Testis (tissue), 3 donors: ENCODE results near the gene CLEC10A. TPM values are rescaled to one million over a fixed set of nuclear protein-coding genes. Genes with fewer than 3 reads are reported as not detected.

ENCODE experiments used
- DNase-seq: peaks from one replicate; pipeline ENCODE4 v3.0.0-alpha.2; 2019
- H3K27ac ChIP-seq, 2 donors: fragments of 200-600 bp; sonication (generic); one replicate each; pipeline ENCODE4 v1.5.1; 2019
- H3K27me3 ChIP-seq: fragments of 200-600 bp; sonication (generic); one replicate; pipeline ENCODE4 v1.5.1; 2019
- H3K36me3 ChIP-seq: fragments of 200-600 bp; sonication (generic); one replicate; pipeline ENCODE4 v1.5.1; 2017; ENCODE audit warnings: low read depth; ENCODE audit errors: missing control alignments
- H3K4me1 ChIP-seq: fragments of 200-600 bp; sonication (generic); one replicate; pipeline ENCODE4 v1.5.1; 2019
- H3K4me3 ChIP-seq, 2 donors: fragments of 200-600 bp; sonication (generic); one replicate each; pipeline ENCODE4 v1.5.1; 2017 to 2019
- H3K9me3 ChIP-seq: fragments of 200-600 bp; sonication (generic); one replicate; pipeline ENCODE4 v1.5.1; 2017
- POLR2A ChIP-seq: fragments of 450-650 bp; IDR thresholded peaks from one replicate; pipeline ENCODE4 v1.6.1; 2017; ENCODE audit warnings: antibody characterized with exemption, mild to moderate bottlenecking, moderate library complexity
- WGBS, 2 donors: methylation state at CpG; one replicate each; pipeline ENCODE4 v1.1.5; 2018; 5-methylcytosine and 5-hydroxymethylcytosine counted together
- intact Hi-C: fragments of 100-400 bp; cut with DNase I; formaldehyde crosslinking; loops from one replicate; pipeline ENCODE4 v1.15.1; 2023; ENCODE audit warnings: low total_unique reads
- polyA plus RNA-seq: library from polyadenylated mRNA; stranded (reverse); fragments of 350-450 nt; fragmentation: Illumina TruSeq; extraction: RNeasy Lipid Tissue Mini Kit (QIAGEN cat#74804); gene quantifications from one replicate; pipeline ENCODE4 v1.2.3, GENCODE V29; 2014; ENCODE audit warnings: low read depth, low replicate concordance; ENCODE audit not compliant: insufficient read depth
- total RNA-seq, 2 donors: library from RNA; depleted of rRNA; stranded (reverse); fragments of >200 nt; gene quantifications; one replicate each; pipeline ENCODE4 v1.2.3, GENCODE V29; 2016
- TF ChIP-seq, protein P1 (sequence below), 3 experiments: fragments of 450-650 bp in 2 of 3; fragments of 200-600 bp in 1 of 3; sonication (generic) in 1 of 3; IDR thresholded peaks; one replicate each; pipeline ENCODE4 v1.5.1; 2016 to 2019; ENCODE audit warnings: antibody characterized with exemption in 3 of 3, mild to moderate bottlenecking in 2 of 3, moderate library complexity in 1 of 3

Gene CLEC10A
- total and polyA plus RNA-seq, 3 donors from 2014 or later = 3.5 to 11.7 (median 3.8) TPM

DNA sequence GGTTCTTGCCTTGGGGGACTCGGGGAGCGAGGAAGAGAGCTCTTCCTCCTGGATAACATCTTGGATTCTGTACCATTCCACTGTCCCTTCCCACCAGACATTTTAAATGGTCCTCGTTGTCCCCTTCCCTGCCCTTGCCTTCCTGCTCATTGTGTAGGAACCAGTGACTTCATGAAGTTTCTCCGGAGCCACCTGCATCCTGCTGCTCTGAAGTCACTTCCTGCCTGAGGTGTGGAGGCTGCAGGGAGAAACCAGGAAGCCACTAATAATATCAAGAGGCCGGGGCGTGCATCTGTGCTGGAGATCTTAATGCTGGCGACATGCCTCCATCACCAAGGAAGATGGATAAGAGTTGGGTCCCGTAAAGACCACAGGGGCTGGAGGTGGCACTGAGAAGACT lies 50.4 kb downstream of the CLEC10A start:
- no peak for TF ChIP-seq POLR2A
- TF ChIP-seq, protein P1, sequence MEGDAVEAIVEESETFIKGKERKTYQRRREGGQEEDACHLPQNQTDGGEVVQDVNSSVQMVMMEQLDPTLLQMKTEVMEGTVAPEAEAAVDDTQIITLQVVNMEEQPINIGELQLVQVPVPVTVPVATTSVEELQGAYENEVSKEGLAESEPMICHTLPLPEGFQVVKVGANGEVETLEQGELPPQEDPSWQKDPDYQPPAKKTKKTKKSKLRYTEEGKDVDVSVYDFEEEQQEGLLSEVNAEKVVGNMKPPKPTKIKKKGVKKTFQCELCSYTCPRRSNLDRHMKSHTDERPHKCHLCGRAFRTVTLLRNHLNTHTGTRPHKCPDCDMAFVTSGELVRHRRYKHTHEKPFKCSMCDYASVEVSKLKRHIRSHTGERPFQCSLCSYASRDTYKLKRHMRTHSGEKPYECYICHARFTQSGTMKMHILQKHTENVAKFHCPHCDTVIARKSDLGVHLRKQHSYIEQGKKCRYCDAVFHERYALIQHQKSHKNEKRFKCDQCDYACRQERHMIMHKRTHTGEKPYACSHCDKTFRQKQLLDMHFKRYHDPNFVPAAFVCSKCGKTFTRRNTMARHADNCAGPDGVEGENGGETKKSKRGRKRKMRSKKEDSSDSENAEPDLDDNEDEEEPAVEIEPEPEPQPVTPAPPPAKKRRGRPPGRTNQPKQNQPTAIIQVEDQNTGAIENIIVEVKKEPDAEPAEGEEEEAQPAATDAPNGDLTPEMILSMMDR (IDR thresholded peaks at IDR 0.05) = no peak
- Histone ChIP-seq H3K27me3 (no peaks in the 10 kb centered on the region), H3K36me3 (no peaks in the 10 kb centered on the region), H3K27ac (no peak overlapping the region), H3K9me3 (no peaks in the 10 kb centered on the region), H3K4me3 (no peak overlapping the region), H3K4me1 (peaks cover 1% of the 10 kb centered on the region)
- intact Hi-C loops = no loop called here
- no peak for DNase-seq
- WGBS, 2 donors = 85 to 92% methylated on average over 7 to 8 of the region's 8 CpGs

DNA sequence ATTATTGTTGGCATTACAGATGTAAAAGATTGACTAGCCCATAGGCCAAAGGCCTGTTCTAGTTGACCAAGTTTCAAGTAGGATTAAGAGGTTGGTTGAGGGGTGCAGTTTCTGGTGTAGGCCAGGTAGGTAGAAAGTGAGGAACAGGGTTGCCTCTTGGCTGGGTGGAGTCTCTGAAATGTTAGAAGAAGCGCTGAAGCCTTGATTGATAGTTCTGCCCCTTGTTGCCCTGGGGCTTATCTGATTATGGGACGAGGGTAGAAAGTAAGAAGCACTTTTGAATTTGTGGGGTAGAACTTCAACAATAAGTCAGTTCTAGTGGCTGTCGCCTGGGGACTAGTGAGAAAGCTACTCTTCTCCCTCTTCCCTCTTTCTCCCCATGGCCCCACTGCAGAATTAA lies 51.0 kb downstream of the CLEC10A start:
- no peak for DNase-seq
- 86 to 91% methylated on average over 3 of the region's 3 CpGs for WGBS, 2 donors

DNA sequence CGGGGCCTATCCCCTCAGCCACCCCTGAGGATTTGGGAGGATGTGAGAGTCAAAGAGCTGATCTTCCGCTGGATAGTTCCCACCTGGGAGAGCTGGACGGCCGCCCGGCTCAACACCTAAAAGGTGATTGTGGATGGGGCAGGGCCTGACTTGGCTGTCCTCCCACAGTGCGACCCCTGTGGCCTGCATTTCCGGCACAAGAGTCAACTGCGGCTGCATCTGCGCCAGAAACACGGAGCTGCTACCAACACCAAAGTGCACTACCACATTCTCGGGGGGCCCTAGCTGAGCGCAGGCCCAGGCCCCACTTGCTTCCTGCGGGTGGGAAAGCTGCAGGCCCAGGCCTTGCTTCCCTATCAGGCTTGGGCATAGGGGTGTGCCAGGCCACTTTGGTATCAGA lies 52.7 kb downstream of the CLEC10A start:
- WGBS, 2 donors = 68 to 73% methylated on average over 7 to 13 of the region's 13 CpGs
- no peak overlapping the region for H3K4me3 ChIP-seq
- no peaks in the 10 kb centered on the region for H3K4me1 ChIP-seq
- no peak for TF ChIP-seq POLR2A
- TF ChIP-seq, protein P1 (IDR thresholded peaks at IDR 0.05) = no peak
- H3K27me3 ChIP-seq = no peaks in the 10 kb centered on the region
- intact Hi-C loops = no loop called here
- no peak for DNase-seq
- H3K36me3 ChIP-seq = no peaks in the 10 kb centered on the region
- H3K9me3 ChIP-seq = no peaks in the 10 kb centered on the region
- H3K27ac ChIP-seq = no peak overlapping the region

More for the DNA sequence above, 51.0 kb downstream of the CLEC10A start:
- no peak overlapping the region for H3K4me3 ChIP-seq
- H3K4me1 ChIP-seq = no peaks in the 10 kb centered on the region
- no peaks in the 10 kb centered on the region for H3K36me3 ChIP-seq
- H3K27ac ChIP-seq = no peak overlapping the region
- no peaks in the 10 kb centered on the region for H3K27me3 ChIP-seq
- no peak for TF ChIP-seq POLR2A
- TF ChIP-seq, protein P1 (IDR thresholded peaks at IDR 0.05) = no peak
- intact Hi-C loops = no loop called here
- H3K9me3 ChIP-seq = no peaks in the 10 kb centered on the region

DNA sequence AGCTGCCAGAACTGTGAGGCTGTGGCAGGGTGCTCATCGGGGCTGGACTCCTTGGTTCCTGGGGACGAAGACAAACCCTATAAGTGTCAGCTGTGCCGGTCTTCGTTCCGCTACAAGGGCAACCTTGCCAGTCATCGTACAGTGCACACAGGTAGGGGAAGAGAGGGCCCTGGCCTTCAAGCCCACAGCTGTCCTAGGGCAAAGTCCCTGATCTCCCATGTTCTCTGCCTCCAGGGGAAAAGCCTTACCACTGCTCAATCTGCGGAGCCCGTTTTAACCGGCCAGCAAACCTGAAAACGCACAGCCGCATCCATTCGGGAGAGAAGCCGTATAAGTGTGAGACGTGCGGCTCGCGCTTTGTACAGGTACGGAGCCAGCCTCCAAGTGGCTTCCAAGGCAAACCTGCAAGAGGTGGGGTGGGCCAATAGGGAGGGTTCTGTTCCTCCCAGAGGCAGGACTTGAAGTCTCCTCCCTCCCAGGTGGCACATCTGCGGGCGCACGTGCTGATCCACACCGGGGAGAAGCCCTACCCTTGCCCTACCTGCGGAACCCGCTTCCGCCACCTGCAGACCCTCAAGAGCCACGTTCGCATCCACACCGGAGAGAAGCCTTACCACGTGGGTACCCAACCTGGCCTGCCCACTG lies 53.5 kb downstream of the CLEC10A start:
- no peak overlapping the region for H3K4me3 ChIP-seq
- no peak for DNase-seq
- H3K4me1 ChIP-seq = peaks cover 2% of the 10 kb centered on the region
- no peaks in the 10 kb centered on the region for H3K9me3 ChIP-seq
- no peaks in the 10 kb centered on the region for H3K27me3 ChIP-seq
- intact Hi-C loops = no loop called here
- H3K36me3 ChIP-seq = no peaks in the 10 kb centered on the region
- no peak overlapping the region for H3K27ac ChIP-seq
- TF ChIP-seq, protein P1 (IDR thresholded peaks at IDR 0.05) = no peak
- WGBS, 2 donors = 85 to 88% methylated on average over 24 to 29 of the region's 29 CpGs

DNA sequence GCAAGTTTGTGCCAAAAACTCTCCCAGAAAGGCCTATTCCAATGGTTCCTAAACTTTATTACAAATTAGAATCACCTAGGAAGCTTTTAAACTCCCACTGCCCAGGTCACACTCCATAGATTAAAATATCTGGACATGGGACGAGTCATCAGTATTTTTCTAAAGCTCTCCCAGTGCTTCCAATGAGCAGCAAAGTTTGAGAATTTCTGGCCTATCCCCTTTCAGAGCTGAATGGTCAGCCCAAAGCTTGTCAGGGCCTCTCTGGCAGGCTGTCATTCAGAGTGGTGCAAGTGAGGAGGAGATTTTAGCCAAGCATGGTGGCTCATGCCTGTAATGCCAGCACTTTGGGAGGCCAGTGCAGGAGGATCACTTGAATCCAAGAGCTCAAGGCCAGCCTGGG lies 54.8 kb downstream of the CLEC10A start:
- Histone ChIP-seq H3K4me3 (no peak overlapping the region), H3K36me3 (no peaks in the 10 kb centered on the region), H3K27ac (no peak overlapping the region), H3K27me3 (no peaks in the 10 kb centered on the region), H3K4me1 (peaks cover 7% of the 10 kb centered on the region), H3K9me3 (no peaks in the 10 kb centered on the region)
- TF ChIP-seq, protein P1 (IDR thresholded peaks at IDR 0.05) = no peak
- no peak for TF ChIP-seq POLR2A
- DNase-seq = no peak
- intact Hi-C loops = no loop called here
- 78 to 92% methylated on average over 1 of the region's 1 CpG for WGBS, 2 donors
